ENCODE results near the gene ENOX1.

Gene ENOX1

GRCh38 chr13:43206838-43207237 lies 579.9 kb downstream of the ENOX1 start:
- no peak for TF ChIP-seq CTCF (IDR thresholded peaks at IDR 0.05; ENCODE audit: insufficient read depth, low read depth, low read length, missing control alignments)
- no peak for DNase-seq (ENCODE audit: low read depth)
- H3K4me3 ChIP-seq (ENCODE audit: low read depth, low read length): no peak overlapping the region

DNA sequence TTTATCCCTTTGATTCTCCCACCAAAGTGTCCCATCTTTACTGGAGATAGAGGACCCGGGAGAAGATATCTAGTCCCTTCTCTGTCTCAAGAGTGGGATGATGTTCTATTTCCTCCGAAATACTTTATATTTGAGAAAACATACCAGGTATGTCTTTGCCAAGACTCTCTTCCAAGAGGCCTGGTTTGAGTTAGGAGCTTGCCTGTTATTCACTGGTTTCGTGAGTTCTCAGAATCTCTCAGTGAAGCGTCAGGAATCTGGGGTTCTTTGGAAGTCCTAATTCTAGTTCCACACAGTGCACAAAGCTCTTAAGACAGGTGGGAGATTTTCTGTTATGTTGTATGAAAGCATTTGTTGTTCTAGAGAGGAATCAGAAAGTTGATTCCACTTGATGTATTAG lies 581.4 kb downstream of the ENOX1 start:
- no peak overlapping the region for H3K4me3 ChIP-seq (ENCODE audit: low read depth, low read length)
- TF ChIP-seq CTCF (IDR thresholded peaks at IDR 0.05; ENCODE audit: insufficient read depth, low read depth, low read length, missing control alignments): no peak
- no peak for DNase-seq (ENCODE audit: low read depth)

- TF ChIP-seq CTCF (IDR thresholded peaks at IDR 0.05; ENCODE audit: insufficient read depth, low read depth, low read length, missing control alignments): no peak
- DNase-seq (ENCODE audit: low read depth): no peak
- H3K4me3 ChIP-seq (ENCODE audit: low read depth, low read length): no peak overlapping the region
Measured at GRCh38 chr13:43204591-43204990, 582.2 kb downstream of the ENOX1 start.

- H3K4me3 ChIP-seq (ENCODE audit: low read depth, low read length): no peak overlapping the region
Measured at GRCh38 chr13:43203781-43204180, 583.0 kb downstream of the ENOX1 start.

GRCh38 chr13:43200736-43201135 lies 586.0 kb downstream of the ENOX1 start:
- no peak for TF ChIP-seq CTCF (IDR thresholded peaks at IDR 0.05; ENCODE audit: insufficient read depth, low read depth, low read length, missing control alignments)
- no peak overlapping the region for H3K4me3 ChIP-seq (ENCODE audit: low read depth, low read length)
- DNase-seq (ENCODE audit: low read depth): no peak

More at GRCh38 chr13:43203781-43204180, 583.0 kb downstream of the ENOX1 start:
- no peak for DNase-seq (ENCODE audit: low read depth)
- TF ChIP-seq CTCF (IDR thresholded peaks at IDR 0.05; ENCODE audit: insufficient read depth, low read depth, low read length, missing control alignments): no peak

DNA sequence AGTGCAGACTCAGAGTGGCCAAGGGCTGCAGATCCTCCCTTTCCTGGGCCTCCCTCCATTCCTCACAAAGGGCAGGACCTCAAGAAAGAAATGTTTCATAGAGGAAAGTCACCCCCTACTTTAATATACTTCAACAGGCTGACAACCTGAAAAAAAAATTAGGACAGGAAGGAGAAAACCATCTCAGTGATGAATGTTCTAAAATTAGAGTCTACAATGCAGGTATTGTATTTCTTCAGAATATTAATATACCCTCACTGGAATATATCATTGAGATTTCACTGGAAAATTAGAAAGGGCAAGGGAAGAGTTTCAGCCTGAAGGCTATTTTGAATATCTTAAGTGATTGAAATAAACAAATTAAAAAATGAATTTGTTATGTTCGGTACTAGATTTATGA lies 586.5 kb downstream of the ENOX1 start:
- no peak for TF ChIP-seq CTCF (IDR thresholded peaks at IDR 0.05; ENCODE audit: insufficient read depth, low read depth, low read length, missing control alignments)
- no peak for DNase-seq (ENCODE audit: low read depth)

DNA sequence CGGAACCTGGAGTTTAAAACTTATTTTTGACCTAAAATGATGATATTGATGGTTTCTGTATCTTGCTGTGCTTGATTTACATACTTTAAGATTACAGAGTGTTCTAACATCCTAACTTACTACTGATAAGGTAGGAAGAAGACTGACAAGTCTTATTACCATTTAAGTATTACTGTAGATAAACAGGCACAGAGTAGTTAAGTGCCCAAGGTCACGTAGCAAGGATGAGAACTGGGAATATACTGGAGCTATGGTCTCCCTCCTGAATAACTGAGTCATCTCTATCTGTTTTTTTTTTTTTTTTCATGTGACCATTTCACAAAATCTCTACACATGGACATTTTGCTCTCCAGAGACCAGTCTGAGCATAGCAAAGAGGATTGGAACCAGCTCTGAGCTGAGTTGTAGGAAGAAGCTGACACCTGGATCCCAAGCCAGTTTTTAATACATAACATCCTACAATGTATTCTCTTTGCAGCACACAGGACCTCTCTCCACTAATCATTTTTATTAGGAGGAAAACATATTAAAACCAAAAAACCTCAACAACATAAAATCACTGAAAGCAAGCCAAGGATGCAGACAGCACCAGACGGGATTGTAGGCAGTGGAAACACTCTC lies 589.9 kb downstream of the ENOX1 start:
- DNase-seq (ENCODE audit: low read depth): no peak
- TF ChIP-seq CTCF (IDR thresholded peaks at IDR 0.05; ENCODE audit: insufficient read depth, low read depth, low read length, missing control alignments): no peak

More for the DNA sequence above, 586.5 kb downstream of the ENOX1 start:
- H3K4me3 ChIP-seq (ENCODE audit: low read depth, low read length): no peak overlapping the region

More for the DNA sequence above, 589.9 kb downstream of the ENOX1 start:
- no peak overlapping the region for H3K4me3 ChIP-seq (ENCODE audit: low read depth, low read length)
